Naive B cell (primary cell): ENCODE data around the gene PKP3. TPM values are rescaled to one million over a fixed set of nuclear protein-coding genes. Genes with fewer than 3 reads are reported as not detected.
"Not testable (repeated sequence)": the region's sequence is repeated elsewhere in the genome, so short reads cannot be mapped to it uniquely, and the experiment has no call there.

Experiments
- ATAC-seq, 2 donors: fragments of 150-1000 bp; cut with Tn5 transposase; 2 replicates each; pipeline ENCODE4 v1.10.0; 2021; ENCODE audit warnings: low read depth in 2 of 2, mild to moderate bottlenecking in 2 of 2, moderate library complexity in 2 of 2
- DNase-seq: peaks from one replicate; pipeline ENCODE4 v3.0.0; 2022
- H3K27ac Mint-ChIP-seq, 6 donors: one replicate each; pipeline ENCODE4 v1.8.0; 2020 to 2022; ENCODE audit warnings: mild to moderate bottlenecking in 6 of 6, mixed read lengths in 6 of 6, moderate library complexity in 5 of 6, inconsistent platforms in 2 of 6
- H3K27me3 Mint-ChIP-seq, 3 donors: one replicate each; pipeline ENCODE4 v1.8.0; 2021 to 2022; ENCODE audit warnings: mixed read lengths in 3 of 3, mild to moderate bottlenecking in 1 of 3
- H3K36me3 Mint-ChIP-seq, 2 donors: one replicate each; pipeline ENCODE4 v1.8.0; 2020 to 2022; ENCODE audit warnings: mixed read lengths in 2 of 2, inconsistent platforms in 1 of 2, mild to moderate bottlenecking in 1 of 2
- H3K4me1 Mint-ChIP-seq, 3 donors: one replicate each; pipeline ENCODE4 v1.8.0; 2020 to 2022; ENCODE audit warnings: mixed read lengths in 3 of 3, inconsistent platforms in 1 of 3, mild to moderate bottlenecking in 1 of 3, moderate library complexity in 1 of 3
- H3K4me3 Mint-ChIP-seq, 8 donors: one replicate each; pipeline ENCODE4 v1.8.0; 2020 to 2022; ENCODE audit warnings: mild to moderate bottlenecking in 8 of 8, mixed read lengths in 8 of 8, moderate library complexity in 8 of 8, inconsistent platforms in 2 of 8
- H3K9me3 Mint-ChIP-seq, 7 donors: one replicate each; pipeline ENCODE4 v1.8.0; 2020 to 2022; ENCODE audit warnings: mixed read lengths in 7 of 7, mild to moderate bottlenecking in 5 of 7, inconsistent platforms in 2 of 7, moderate library complexity in 1 of 7
- polyA plus RNA-seq, 6 donors: library from polyadenylated mRNA; unstranded; fragments of 300-500 nt; fragmentation: Illumina TruSeq; gene quantifications; one replicate each; pipeline ENCODE4 v1.2.3, GENCODE V29; 2021; ENCODE audit warnings: low read depth in 6 of 6

The PKP3 gene
- polyA plus RNA-seq, 6 donors from 2014 or later = 0.09 to 0.13 TPM; not detected in 4

- peak overlapping the region in 1 of 6 donors; percentile 79 for H3K27ac Mint-ChIP-seq
- peak overlapping the region; percentile 59 to 85 (median 76) for H3K4me3 Mint-ChIP-seq
- ATAC-seq = no peak
- H3K9me3 Mint-ChIP-seq = no peaks in the 10 kb centered on the region
- H3K27me3 Mint-ChIP-seq = peaks cover 0 to 16% (median 0%) of the 10 kb centered on the region in 3 donors
- no peaks in the 10 kb centered on the region for H3K36me3 Mint-ChIP-seq
- peaks cover 26 to 34% (median 29%) of the 10 kb centered on the region in 3 donors for H3K4me1 Mint-ChIP-seq
- DNase-seq = no peak
Observed at GRCh38 chr11:417652-418342, 23.8 kb downstream of the PKP3 start.

GRCh38 chr11:418343-419247, 24.6 kb downstream of the PKP3 start:
- Mint-ChIP-seq H3K27me3 (peaks cover 0 to 16% (median 0%) of the 10 kb centered on the region in 3 donors), H3K4me1 (peaks cover 22 to 29% (median 27%) of the 10 kb centered on the region in 3 donors), H3K36me3 (no peaks in the 10 kb centered on the region), H3K9me3 (peaks cover 0 to 3% (median 0%) of the 10 kb centered on the region in 7 donors), H3K4me3 (peak overlapping the region in 6 of 8 donors; percentile 9 to 75 (median 39)), H3K27ac (peak overlapping the region in 2 of 6 donors; percentile 24 to 63)
- DNase-seq = no peak
- ATAC-seq = no peak

GRCh38 chr11:419248-420005, 25.4 kb downstream of the PKP3 start:
- DNase-seq = no peak
- no peak for ATAC-seq
- Mint-ChIP-seq H3K36me3 (peaks cover 0 to 3% of the 10 kb centered on the region in 2 donors), H3K9me3 (peaks cover 0 to 3% (median 0%) of the 10 kb centered on the region in 7 donors), H3K4me3 (peak overlapping the region in 2 of 8 donors; percentile 6 to 33), H3K27ac (no peak overlapping the region), H3K4me1 (peaks cover 18 to 25% (median 25%) of the 10 kb centered on the region in 3 donors), H3K27me3 (peaks cover 0 to 19% (median 0%) of the 10 kb centered on the region in 3 donors)

- Mint-ChIP-seq H3K27me3 (peaks cover 0 to 27% (median 0%) of the 10 kb centered on the region in 3 donors), H3K4me3 (peak overlapping the region in 1 of 8 donors; percentile 33), H3K4me1 (peaks cover 12 to 16% (median 16%) of the 10 kb centered on the region in 3 donors), H3K27ac (peak overlapping the region in 1 of 6 donors; percentile 76), H3K36me3 (peaks cover 3 to 12% of the 10 kb centered on the region in 2 donors), H3K9me3 (peaks cover 0 to 10% (median 3%) of the 10 kb centered on the region in 7 donors)
- no peak for ATAC-seq
- no peak for DNase-seq
Observed at GRCh38 chr11:420054-420910, 26.3 kb downstream of the PKP3 start.

GRCh38 chr11:420911-421321, 26.9 kb downstream of the PKP3 start:
- H3K36me3 Mint-ChIP-seq = peaks cover 5 to 14% of the 10 kb centered on the region in 2 donors
- H3K9me3 Mint-ChIP-seq = peaks cover 0 to 11% (median 4%) of the 10 kb centered on the region in 7 donors
- H3K27me3 Mint-ChIP-seq = peaks cover 0 to 29% (median 0%) of the 10 kb centered on the region in 3 donors
- DNase-seq (no peak), ATAC-seq (no peak)
- H3K4me3 Mint-ChIP-seq = no peak overlapping the region
- peaks cover 10 to 11% (median 10%) of the 10 kb centered on the region in 3 donors for H3K4me1 Mint-ChIP-seq
- no peak overlapping the region for H3K27ac Mint-ChIP-seq

GRCh38 chr11:422249-422656, 28.2 kb downstream of the PKP3 start:
- H3K4me1 Mint-ChIP-seq = peaks cover 4 to 6% (median 5%) of the 10 kb centered on the region in 3 donors
- peaks cover 5 to 14% of the 10 kb centered on the region in 2 donors for H3K36me3 Mint-ChIP-seq
- no peak overlapping the region for H3K4me3 Mint-ChIP-seq
- H3K27ac Mint-ChIP-seq = peak overlapping the region in 1 of 6 donors; percentile 52
- ATAC-seq (no peak), DNase-seq (no peak)
- peaks cover 0 to 26% (median 0%) of the 10 kb centered on the region in 3 donors for H3K27me3 Mint-ChIP-seq
- H3K9me3 Mint-ChIP-seq = peaks cover 0 to 11% (median 4%) of the 10 kb centered on the region in 7 donors

GRCh38 chr11:424232-424631, 30.2 kb downstream of the PKP3 start:
- Mint-ChIP-seq H3K9me3 (peaks cover 0 to 11% (median 4%) of the 10 kb centered on the region in 7 donors), H3K36me3 (peaks cover 5 to 14% of the 10 kb centered on the region in 2 donors), H3K27ac (no peak overlapping the region), H3K4me1 (peaks cover 0 to 2% (median 0%) of the 10 kb centered on the region in 3 donors), H3K27me3 (peaks cover 0 to 13% (median 0%) of the 10 kb centered on the region in 3 donors), H3K4me3 (no peak overlapping the region)
- DNase-seq (no peak), ATAC-seq (no peak)

- H3K27me3 Mint-ChIP-seq = peaks cover 0 to 13% (median 0%) of the 10 kb centered on the region in 3 donors
- ATAC-seq, DNase-seq, H3K27ac Mint-ChIP-seq, H3K4me1 Mint-ChIP-seq, H3K4me3 Mint-ChIP-seq: not testable (repeated sequence)
- peaks cover 5 to 14% of the 10 kb centered on the region in 2 donors for H3K36me3 Mint-ChIP-seq
- H3K9me3 Mint-ChIP-seq = peaks cover 0 to 11% (median 4%) of the 10 kb centered on the region in 7 donors
Observed at GRCh38 chr11:424766-425165, 30.8 kb downstream of the PKP3 start.

- Mint-ChIP-seq H3K4me3 (no peak overlapping the region), H3K4me1 (peaks cover 0 to 2% (median 0%) of the 10 kb centered on the region in 3 donors), H3K27me3 (peaks cover 0 to 13% (median 0%) of the 10 kb centered on the region in 3 donors), H3K36me3 (peaks cover 5 to 14% of the 10 kb centered on the region in 2 donors), H3K9me3 (peaks cover 0 to 11% (median 4%) of the 10 kb centered on the region in 7 donors), H3K27ac (no peak overlapping the region)
- DNase-seq = no peak
- ATAC-seq = no peak
Observed at GRCh38 chr11:425301-425700, 31.3 kb downstream of the PKP3 start.

GRCh38 chr11:426851-427250, 32.8 kb downstream of the PKP3 start:
- H3K27me3 Mint-ChIP-seq = peaks cover 0 to 13% (median 0%) of the 10 kb centered on the region in 3 donors
- ATAC-seq (no peak), DNase-seq (no peak)
- peaks cover 0 to 11% (median 4%) of the 10 kb centered on the region in 7 donors for H3K9me3 Mint-ChIP-seq
- H3K4me1 Mint-ChIP-seq = peaks cover 0 to 2% (median 0%) of the 10 kb centered on the region in 3 donors
- H3K36me3 Mint-ChIP-seq = peaks cover 5 to 14% of the 10 kb centered on the region in 2 donors
- H3K27ac Mint-ChIP-seq = peak overlapping the region in 1 of 6 donors; percentile 21
- H3K4me3 Mint-ChIP-seq = no peak overlapping the region

- H3K4me3 Mint-ChIP-seq = no peak overlapping the region
- H3K9me3 Mint-ChIP-seq = peaks cover 0 to 11% (median 4%) of the 10 kb centered on the region in 7 donors
- H3K27ac Mint-ChIP-seq = no peak overlapping the region
- ATAC-seq (no peak), DNase-seq (no peak)
- H3K4me1 Mint-ChIP-seq = no peaks in the 10 kb centered on the region
- peaks cover 0 to 13% (median 0%) of the 10 kb centered on the region in 3 donors for H3K27me3 Mint-ChIP-seq
- peaks cover 5 to 14% of the 10 kb centered on the region in 2 donors for H3K36me3 Mint-ChIP-seq
Observed at GRCh38 chr11:428295-428694, 34.3 kb downstream of the PKP3 start.

GRCh38 chr11:429391-429790, 35.4 kb downstream of the PKP3 start:
- H3K36me3 Mint-ChIP-seq = peaks cover 5 to 12% of the 10 kb centered on the region in 2 donors
- no peak overlapping the region for H3K27ac Mint-ChIP-seq
- H3K4me3 Mint-ChIP-seq = no peak overlapping the region
- ATAC-seq (no peak), DNase-seq (no peak)
- H3K9me3 Mint-ChIP-seq = peaks cover 0 to 10% (median 3%) of the 10 kb centered on the region in 7 donors
- no peaks in the 10 kb centered on the region for H3K4me1 Mint-ChIP-seq
- H3K27me3 Mint-ChIP-seq = peaks cover 0 to 11% (median 0%) of the 10 kb centered on the region in 3 donors
